Activated T-cell treated with anti-CD3 and anti-CD28 coated beads, Interleukin-2, amount 50 U/mL, for 4 hours (primary cell): ENCODE data around the gene GJA10. TPM values are rescaled to one million over a fixed set of nuclear protein-coding genes. Genes with fewer than 3 reads are reported as not detected.

Experiments used
- ATAC-seq, 2 donors: fragments of 200-7000 bp; cut with Tn5 transposase; one replicate each; pipeline ENCODE4 v1.10.0; 2021
- DNase-seq: peaks from one replicate; pipeline ENCODE4 v3.0.0-alpha.2; 2020
- H3K27me3 Mint-ChIP-seq: one replicate; pipeline ENCODE4 v1.8.0; 2021; ENCODE audit warnings: low read depth, mixed read lengths
- H3K36me3 Mint-ChIP-seq: one replicate; pipeline ENCODE4 v1.8.0; 2022; ENCODE audit warnings: mixed read lengths; ENCODE audit not compliant: insufficient read depth
- H3K4me1 Mint-ChIP-seq: one replicate; pipeline ENCODE4 v1.8.0; 2021; ENCODE audit warnings: low read depth, mixed read lengths
- H3K4me3 Mint-ChIP-seq: one replicate; pipeline ENCODE4 v1.8.0; 2021; ENCODE audit warnings: mild to moderate bottlenecking, moderate library complexity, mixed read lengths
- H3K9me3 Mint-ChIP-seq: one replicate; pipeline ENCODE4 v1.8.0; 2021; ENCODE audit warnings: mixed read lengths
- total RNA-seq, 3 donors: library from RNA; stranded (reverse); gene quantifications; one replicate each; pipeline ENCODE4 v1.2.1, GENCODE V29; 2021

The GJA10 gene
- total RNA-seq, 3 donors from 2014 or later = not detected

DNA sequence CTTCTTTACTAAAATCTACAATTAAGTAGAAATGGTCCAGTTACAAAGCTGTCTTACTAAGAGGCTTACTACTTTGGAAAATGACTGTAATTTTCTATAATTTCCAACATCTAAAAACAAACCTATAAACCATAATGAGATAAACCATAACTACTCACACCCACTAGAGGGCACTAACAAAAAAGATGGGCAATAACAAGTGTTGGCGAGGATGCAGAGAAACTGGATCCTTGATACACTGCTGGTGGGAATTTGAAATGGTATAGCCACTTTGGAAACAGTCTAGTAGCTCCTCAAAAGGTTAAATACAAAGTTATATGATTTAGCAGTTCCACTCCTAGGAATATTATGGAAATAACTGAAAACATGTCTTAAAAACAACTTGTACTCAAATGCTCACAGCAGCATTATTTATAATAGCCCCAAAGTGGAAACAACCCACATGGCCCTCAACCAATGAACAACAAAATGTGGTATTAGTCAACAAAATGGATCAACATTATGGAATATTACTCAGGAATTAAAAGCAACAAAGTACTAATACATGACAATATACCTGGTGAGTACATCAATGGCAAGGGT lies 50.6 kb downstream of the GJA10 start:
- Mint-ChIP-seq H3K9me3 (no peaks in the 10 kb centered on the region), H3K27me3 (no peaks in the 10 kb centered on the region), H3K4me3 (no peak overlapping the region), H3K36me3 (peaks cover 44% of the 10 kb centered on the region), H3K4me1 (peaks cover 43% of the 10 kb centered on the region)
- DNase-seq (no peak), ATAC-seq (peak; percentile 24 to 27)

Other genes with a start within 250 kb of the GJA10 start
- gene MDN1, start 74.7 kb upstream of the GJA10 start, total RNA-seq = 10 to 100 TPM; 74.7 to 93.0 (median 86.3) TPM
- 10 to 100 TPM; 19.3 to 22.2 (median 19.5) TPM for gene CASP8AP2, start 64.6 kb upstream of the GJA10 start, total RNA-seq